A549 (cell line): ENCODE measurements around the gene CYP26B1.

ENCODE experiments used
- CHD2 ChIP-seq: fragments of 150-350 bp; IDR thresholded peaks from 2 replicates; pipeline ENCODE4 v1.6.1; 2014; ENCODE audit warnings: low read length; ENCODE audit not compliant: partially characterized antibody
- CHD4 ChIP-seq: fragments of 200-600 bp; sonication (generic); IDR thresholded peaks from 2 replicates; pipeline ENCODE4 v1.6.1; 2016; ENCODE audit warnings: antibody characterized with exemption, mild to moderate bottlenecking, borderline replicate concordance
- CTCF ChIP-seq: fragments of >200 bp; sonication (Bioruptor Twin); formaldehyde crosslinking; IDR thresholded peaks from 3 replicates; pipeline ENCODE4 v1.5.1; 2016
- EP300 ChIP-seq, 2 experiments: fragments of >200 bp; sonication (Bioruptor Twin); formaldehyde crosslinking; IDR thresholded peaks; 2 replicates in 1 of 2; 3 replicates in 1 of 2; pipeline ENCODE4 v1.6.1; 2016 to 2017
- FOXS1 ChIP-seq: fragments of 250-450 bp; sonication (Bioruptor Pico); IDR thresholded peaks from 2 replicates; pipeline ENCODE4 v1.5.0; 2020; ENCODE audit warnings: mild to moderate bottlenecking, moderate library complexity
- HMGXB4 ChIP-seq: fragments of 250-450 bp; sonication (Bioruptor Pico); IDR thresholded peaks from 2 replicates; pipeline ENCODE4 v1.5.0; 2021; ENCODE audit warnings: mild to moderate bottlenecking, moderate library complexity, borderline replicate concordance
- JUN ChIP-seq, 2 experiments: fragments of >200 bp; sonication (Bioruptor Twin); formaldehyde crosslinking; IDR thresholded peaks; 2 replicates in 1 of 2; 3 replicates in 1 of 2; pipeline ENCODE4 v1.6.1; 2016 to 2017
- MAX ChIP-seq: IDR thresholded peaks from 2 replicates; pipeline ENCODE4 v1.6.1; 2012
- NR3C1 ChIP-seq: fragments of >200 bp; sonication (Bioruptor Twin); formaldehyde crosslinking; IDR thresholded peaks from 3 replicates; pipeline ENCODE4 v1.6.1; 2017
- PHF8 ChIP-seq: fragments of 200-600 bp; sonication (generic); IDR thresholded peaks from 2 replicates; pipeline ENCODE4 v1.6.1; 2016; ENCODE audit warnings: low read depth, mild to moderate bottlenecking, antibody characterized with exemption, moderate library complexity, borderline replicate concordance
- POLR2A ChIP-seq: IDR thresholded peaks from 2 replicates; pipeline ENCODE4 v1.6.1; 2012; ENCODE audit warnings: mild to moderate bottlenecking, low read length
- RAD21 ChIP-seq, 2 experiments: fragments of >200 bp in 1 of 2; sonication (Bioruptor Twin) in 1 of 2; formaldehyde crosslinking in 1 of 2; IDR thresholded peaks in 1 of 2; conservative IDR thresholded peaks in 1 of 2; 2 replicates in 1 of 2; 3 replicates in 1 of 2; pipeline ENCODE4 v1.6.1; 2012 to 2018; ENCODE audit warnings: inconsistent platforms in 1 of 2
- REST ChIP-seq: fragments of 200-600 bp; sonication (generic); IDR thresholded peaks from 2 replicates; pipeline ENCODE4 v1.6.1; 2016; ENCODE audit warnings: antibody characterized with exemption, mild to moderate bottlenecking, moderate library complexity
- USF2 ChIP-seq: fragments of 450-650 bp; IDR thresholded peaks from 2 replicates; pipeline ENCODE4 v1.6.1; 2014; ENCODE audit warnings: antibody characterized with exemption

GRCh38 chr2:72181616-72182015 is 34.0 kb upstream of the CYP26B1 start:
- TF ChIP-seq MAX (no peak), JUN (IDR thresholded peaks at IDR 0.05) (no peak), CTCF (no peak), POLR2A (no peak), CHD2 (no peak), RAD21 (conservative IDR thresholded peaks at IDR 0.05 in 1 of 2, IDR thresholded peaks at IDR 0.05 in 1 of 2) (no peak), CHD4 (no peak), PHF8 (no peak), USF2 (no peak), HMGXB4 (CRISPR knock-in tag) (no peak), NR3C1 (no peak), EP300 (IDR thresholded peaks at IDR 0.05) (no peak), FOXS1 (CRISPR knock-in tag) (no peak), REST (no peak)
